HG02623 (cell line): ENCODE data around the gene CROCC2.
"Not testable (repeated sequence)": the region's sequence is repeated elsewhere in the genome, so short reads cannot be mapped to it uniquely, and the experiment has no call there.

Experiments used
- ATAC-seq: cut with Tn5 transposase; IDR thresholded peaks from one replicate; pipeline ENCODE4 v1.9.1; 2021; ENCODE audit warnings: moderate library complexity; ENCODE audit not compliant: unreplicated experiment

CROCC2 gene

GRCh38 chr2:240964704-240965295 is 58.7 kb downstream of the CROCC2 start:
- no peak for ATAC-seq

- no peak for ATAC-seq
These were observed 59.3 kb downstream of the CROCC2 start for GRCh38 chr2:240965296-240965904.

- ATAC-seq, result no peak
These were observed 59.8 kb downstream of the CROCC2 start for GRCh38 chr2:240965905-240966456.

- no peak for ATAC-seq
These were observed 60.3 kb downstream of the CROCC2 start for GRCh38 chr2:240966457-240966905.

GRCh38 chr2:240966906-240967680 is 61.0 kb downstream of the CROCC2 start:
- no peak for ATAC-seq

DNA sequence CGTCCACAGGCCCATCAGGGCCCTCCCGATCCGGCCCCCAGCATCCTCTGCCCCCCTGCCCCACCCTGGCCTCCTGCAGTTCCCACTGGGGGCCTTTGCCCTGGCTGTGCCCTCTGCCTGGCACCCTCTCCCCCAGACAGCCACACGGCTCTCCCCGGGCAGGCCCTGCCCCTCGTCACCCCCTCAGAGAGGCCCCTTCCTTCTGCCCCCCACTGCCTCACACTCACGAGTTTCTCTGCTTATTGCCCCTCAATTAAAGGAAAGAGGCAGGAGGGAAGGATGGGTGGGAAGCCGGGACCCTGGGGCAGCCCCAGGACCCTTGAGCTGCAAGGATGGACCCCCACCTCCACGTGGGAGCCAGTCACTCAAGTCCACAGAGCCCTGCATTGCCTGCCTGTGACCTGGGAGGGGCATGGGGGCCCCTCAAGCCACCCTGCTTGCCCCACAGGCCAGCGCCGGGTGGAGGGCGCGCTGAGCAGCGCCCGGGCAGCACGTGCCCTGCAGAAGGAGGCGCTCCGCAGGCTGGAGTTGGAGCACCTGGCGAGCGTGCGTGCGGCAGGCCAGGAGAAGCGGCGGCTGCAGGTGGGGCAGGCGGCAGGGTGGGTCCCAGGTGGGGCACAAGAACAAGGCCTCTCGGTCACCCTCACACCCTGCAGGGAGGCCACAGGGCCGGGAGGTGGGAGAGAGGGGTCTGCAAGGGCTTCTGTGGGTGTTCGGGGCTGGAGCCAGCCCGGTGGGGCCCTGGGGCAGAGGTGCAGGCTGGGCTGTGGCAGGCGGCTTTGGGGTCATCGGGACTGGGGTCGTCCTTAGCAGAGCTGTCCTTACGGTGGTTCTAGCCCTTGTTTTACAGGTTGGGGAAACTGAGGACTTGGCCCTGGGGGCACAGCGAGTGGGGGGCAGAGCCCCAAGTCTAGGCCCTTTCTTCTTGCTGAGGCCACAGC is 61.8 kb downstream of the CROCC2 start:
- no peak for ATAC-seq

- no peak for ATAC-seq
These were observed 62.8 kb downstream of the CROCC2 start for GRCh38 chr2:240968731-240969624.

GRCh38 chr2:240970104-240970503 is 64.0 kb downstream of the CROCC2 start:
- ATAC-seq, result no peak

DNA sequence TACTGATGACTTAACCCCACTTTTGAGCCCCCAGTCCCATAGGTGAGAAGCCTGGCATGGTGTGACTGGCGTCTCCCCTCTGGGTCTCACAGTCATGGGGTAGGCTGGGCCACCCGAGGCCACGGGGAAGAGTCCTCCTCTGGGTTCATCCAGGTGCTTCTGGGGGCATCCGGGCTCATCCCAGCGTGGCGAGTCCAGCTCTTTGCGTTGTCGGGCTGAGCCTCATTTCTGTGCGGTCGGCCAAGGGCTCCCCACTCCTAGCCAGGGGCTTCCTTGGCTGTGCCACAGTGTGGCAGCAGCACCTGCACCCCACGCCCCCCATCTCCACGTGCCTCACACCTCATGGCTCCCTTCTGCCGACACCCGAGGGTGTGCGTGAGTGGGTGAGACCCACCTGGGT is 64.7 kb downstream of the CROCC2 start:
- ATAC-seq, result no peak

DNA sequence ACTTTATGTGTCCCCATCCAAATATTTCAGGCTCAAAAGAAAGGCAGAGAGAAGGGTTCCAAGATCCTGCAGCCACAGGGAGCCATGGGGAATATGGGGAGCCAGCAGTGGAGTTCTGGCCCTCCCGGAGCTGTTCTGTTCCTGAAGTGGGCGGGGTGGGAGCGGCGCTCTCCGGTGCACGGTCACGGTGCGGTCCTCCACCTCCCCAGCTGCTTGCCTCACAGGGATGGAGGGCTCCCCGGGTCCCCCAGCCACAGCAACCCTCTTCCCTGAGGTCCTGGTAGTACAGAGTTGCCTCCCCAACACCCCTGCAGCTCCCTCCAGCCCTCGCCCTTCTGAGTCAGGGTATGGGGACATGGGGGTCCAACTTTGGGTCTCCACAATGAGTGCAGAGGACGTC is 66.1 kb downstream of the CROCC2 start:
- ATAC-seq, result no peak

DNA sequence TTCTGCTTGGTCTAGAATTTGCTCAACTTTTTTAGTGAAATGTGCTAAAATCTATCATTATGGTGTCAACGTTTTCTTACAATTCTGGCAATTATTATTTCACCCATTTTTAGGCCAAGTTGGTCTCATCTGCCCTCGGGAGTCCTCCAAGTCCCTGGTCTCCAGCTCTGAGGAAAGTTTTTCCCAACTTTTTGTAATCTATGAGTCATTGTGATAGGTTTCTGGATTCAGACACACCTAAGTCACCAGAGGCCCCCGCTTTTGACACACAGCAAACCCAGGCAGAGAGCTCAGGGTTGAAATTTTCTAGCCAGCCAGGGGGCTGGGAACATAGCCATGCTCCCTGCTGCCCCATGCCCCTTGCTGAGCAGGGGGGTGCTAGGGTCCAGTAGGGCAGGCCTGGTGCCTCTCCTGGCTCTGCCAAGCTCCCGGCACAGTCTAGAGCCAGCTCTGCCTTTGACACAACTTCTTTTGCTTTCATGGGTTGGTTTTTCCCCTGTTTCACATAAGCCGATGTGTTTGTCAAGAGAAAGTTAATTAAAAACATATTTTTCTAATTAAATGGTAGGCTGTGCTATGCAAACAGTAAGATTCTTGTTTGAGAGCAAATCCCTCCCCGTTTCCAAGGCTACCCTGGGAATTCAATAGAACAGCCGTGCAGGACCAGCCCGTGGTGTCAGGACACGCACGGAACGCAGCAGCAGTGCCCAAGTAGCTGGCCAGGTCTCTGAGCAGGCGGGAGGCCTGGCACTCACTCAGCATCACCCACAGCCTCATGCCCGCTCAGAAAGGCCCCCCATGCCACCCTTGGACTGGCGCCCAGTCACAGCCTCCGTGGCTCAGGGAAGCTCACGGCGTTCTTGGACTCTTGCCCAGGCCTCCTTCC is 66.7 kb downstream of the CROCC2 start:
- no peak for ATAC-seq

GRCh38 chr2:240974771-240975572 is 68.8 kb downstream of the CROCC2 start:
- no peak for ATAC-seq

DNA sequence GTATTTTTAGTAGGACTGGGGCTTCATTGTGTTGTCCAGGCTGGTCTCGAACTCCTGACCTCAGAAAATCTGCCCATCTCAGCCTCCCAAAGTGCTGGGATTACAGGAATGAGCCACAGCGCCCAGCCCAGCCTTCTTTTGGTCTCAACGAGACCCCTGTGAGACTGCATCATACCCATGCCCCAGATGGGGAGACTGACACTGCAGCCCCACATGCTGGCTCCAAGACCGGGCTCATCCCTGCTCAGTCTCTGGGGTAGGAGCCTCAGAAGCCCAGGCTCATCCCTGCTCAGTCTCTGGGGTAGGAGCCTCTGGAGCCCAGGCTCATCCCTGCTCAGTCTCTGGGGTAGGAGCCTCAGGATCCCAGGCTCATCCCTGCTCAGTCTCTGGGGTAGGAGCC is 69.8 kb downstream of the CROCC2 start:
- not testable (repeated sequence) for ATAC-seq

GRCh38 chr2:240981280-240981679 is 75.1 kb downstream of the CROCC2 start:
- ATAC-seq, result no peak

GRCh38 chr2:240981871-240982800 is 76.0 kb downstream of the CROCC2 start:
- ATAC-seq, result no peak

DNA sequence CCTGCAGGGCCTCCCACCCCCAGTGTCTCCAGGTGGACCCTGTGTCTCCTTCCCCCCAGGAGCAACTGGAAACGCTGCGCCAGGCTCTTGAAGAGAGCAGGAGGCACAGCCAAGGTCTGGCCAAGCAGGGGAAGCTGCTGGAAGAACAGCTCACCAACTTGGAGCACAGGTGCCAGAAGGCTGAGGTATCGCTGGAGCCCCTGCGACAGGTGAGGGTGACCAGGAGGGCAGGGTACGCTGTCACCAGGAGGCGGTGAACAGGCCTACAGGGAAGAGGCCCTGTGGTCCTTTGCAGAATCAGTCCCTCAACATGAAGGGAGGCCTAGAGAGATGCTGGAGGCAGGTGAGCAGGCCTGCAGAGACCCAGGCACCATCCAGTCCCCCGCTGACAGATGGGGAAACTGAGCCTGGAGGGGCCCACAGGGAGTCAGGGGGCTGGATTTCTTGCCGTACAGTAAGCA is 76.7 kb downstream of the CROCC2 start:
- ATAC-seq, result no peak
